ENCODE measurements around the gene ARPC4. TPM values are rescaled to one million over a fixed set of nuclear protein-coding genes. Genes with fewer than 3 reads are reported as not detected.

The ARPC4 gene
- total RNA-seq, result 174 and 226 TPM in 2 replicates

DNA sequence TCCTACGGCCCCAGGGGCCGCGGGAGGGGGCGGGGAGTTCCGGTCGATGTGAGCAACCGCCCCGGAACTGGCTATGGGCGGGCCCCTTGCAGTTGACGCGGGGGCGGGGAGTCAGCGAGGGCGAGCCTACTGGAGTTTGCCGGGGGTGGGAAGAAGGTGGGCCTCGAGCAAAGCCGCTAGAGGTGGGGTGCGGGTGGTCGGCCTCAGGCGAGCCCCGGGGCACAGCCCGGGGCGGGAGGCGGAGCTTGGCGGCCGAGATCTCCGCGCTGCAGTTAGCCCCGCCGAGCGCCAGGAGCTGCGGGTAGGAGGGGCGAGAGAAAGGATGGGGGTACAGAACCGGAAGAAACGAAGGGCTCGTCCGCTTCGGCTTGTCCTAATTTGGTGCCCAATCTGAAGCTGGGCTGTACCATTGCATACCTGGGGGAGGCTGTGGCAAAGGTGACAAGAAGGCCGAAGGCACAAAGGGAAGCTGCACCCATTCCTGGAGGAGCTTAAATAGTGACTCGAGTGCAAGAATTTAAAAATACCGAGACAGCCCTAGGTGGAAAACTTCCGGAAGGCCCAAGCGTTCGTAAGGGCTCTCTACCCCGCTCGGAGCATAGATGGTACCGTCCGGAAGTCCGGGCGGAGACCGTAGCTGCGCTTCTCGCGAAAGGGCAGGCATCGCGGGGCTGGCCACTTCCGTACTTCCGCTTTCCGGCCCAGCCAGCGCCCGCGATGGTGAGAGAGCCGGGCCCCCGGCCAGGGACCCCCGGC, at the start of gene ARPC4, which contains the start of gene TADA3:
Gene ARPC4, plus strand, starts transcription at position 678 of the 756 bp plus-strand sequence. Its CDS starts 40 bp downstream, at position 718.
Gene TADA3, minus strand, starts transcription at position 69 of the 756 bp plus-strand sequence. CDS start 1,007 bp downstream, outside the sequence.

DNA sequence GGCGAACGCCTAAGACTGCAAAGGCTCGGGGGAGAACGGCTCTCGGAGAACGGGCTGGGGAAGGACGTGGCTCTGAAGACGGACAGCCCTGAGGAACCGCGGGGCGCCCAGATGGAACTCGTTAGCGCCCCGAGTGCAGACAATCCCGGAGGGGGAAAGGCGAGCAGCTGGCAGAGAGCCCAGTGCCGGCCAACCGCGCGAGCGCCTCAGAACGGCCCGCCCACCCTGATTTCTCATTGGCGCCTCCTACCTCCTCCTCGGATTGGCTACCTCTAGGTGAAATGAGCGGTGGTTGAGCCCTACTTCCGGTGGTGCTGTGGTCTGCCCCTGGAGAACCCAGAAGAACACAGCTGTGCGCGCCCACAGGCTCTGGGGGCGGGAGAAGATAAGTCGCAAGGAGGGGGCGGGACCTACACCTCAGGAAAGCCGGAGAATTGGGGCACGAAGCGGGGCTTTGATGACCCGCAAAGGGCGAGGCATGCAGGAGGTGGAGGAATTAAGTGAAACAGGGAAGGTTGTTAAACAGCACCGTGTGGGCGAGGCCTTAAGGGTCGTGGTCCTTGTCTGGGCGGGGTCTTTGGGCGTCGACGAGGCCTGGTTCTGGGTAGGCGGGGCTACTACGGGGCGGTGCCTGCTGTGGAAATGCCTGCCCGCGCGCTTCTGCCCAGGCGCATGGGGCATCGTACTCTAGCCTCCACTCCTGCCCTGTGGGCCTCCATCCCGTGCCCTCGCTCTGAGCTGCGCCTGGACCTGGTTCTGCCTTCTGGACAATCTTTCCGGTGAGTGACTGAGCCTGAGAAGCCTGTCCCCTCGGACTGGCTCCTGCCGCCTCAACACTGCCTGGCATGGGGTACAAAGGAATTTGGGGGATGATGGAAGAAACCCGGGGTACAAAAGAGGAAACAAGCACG, 43.0 kb upstream of the ARPC4 start, which contains the start of gene OGG1:
Gene OGG1, plus strand, starts transcription at position 308 of the 911 bp plus-strand sequence. Its CDS starts 335 bp downstream, at position 643.

DNA sequence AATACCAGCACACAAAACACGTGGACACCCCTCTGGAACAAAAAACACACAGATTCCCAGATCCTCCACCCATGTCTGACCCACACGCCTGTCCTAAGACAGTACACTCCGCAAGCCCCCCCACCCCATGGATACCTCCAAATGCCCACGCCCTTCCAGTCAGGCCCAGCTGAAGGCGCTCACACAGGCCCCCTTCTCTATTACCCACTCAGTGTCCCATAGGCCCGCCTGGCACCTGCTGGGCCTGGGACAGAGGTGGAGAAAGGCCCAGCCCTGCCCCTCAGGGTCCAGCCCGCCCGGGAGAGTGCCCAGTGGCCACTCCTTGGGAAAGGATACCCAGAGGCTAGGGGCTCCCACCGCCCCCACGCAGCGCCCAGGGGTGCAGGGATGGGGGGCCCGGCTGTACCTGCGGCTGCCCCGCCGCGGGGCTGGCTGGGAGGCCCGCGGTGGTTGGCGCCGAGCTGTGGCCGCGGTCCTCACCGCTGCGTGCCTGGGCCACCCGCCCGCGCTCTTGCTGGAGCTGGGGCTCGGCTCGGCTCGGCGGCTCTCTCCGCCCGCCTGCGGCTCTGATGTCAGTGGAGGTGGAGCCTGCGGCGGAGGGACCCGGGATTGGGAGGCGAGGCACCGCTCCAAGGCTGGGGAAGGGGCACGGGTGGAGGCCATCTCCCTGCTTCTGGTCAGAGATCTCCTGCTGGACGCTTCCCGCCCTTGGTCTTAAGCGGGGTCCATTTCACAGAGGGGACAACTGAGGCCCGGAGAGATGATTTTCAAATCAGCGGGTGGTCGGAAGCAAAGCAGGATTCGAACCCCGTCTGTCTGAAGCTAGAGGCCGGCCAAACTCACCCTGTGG, 23.2 kb upstream of the ARPC4 start, which contains the start of gene CAMK1:
Gene CAMK1, minus strand, starts transcription at position 522 of the 850 bp plus-strand sequence. CDS start 2,198 bp downstream, outside the sequence.

DNA sequence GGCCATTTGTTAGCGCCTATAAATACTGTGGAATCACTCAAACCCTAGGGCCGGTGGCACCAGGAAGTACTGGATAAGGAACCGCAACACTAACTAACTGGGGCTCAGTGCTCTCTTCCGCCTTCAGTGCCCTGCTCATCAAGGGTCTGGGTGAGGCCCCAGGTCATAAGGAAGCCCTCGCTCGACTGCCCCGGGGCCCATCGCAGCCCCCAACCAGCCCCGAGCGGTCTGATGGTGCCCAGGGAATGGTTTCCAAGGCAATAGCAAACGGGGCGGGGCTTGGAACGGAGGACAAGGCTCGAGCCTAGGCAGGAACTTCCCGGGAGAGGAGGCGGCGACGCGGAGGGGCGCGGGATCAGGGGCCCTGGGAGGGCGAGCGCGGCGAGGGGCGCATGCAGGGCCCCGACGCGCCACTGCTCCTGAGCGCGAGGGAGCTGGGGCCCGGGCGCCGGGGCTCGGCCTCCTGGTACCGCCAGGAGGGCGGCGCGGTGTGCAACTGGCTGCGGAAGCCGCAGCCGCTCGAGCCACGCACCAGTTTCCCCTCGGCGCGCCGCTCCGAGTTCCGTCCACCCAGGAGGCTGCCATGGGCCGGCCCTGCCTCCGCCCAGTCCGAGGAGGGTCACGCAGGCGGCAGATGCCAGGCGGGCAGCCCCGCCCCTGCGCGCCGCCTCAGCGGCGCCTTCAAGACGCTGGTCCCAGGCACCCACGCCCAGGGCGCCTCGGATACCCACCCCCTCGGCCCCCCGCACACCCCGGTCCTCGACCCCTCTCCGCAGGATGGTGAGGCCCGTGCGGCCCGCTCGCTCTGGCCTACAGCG, 16.9 kb downstream of the ARPC4 start, which contains the start of gene TTLL3:
Gene TTLL3, plus strand, starts transcription at position 648 of the 818 bp plus-strand sequence. CDS start 400 bp downstream, outside the sequence.

DNA sequence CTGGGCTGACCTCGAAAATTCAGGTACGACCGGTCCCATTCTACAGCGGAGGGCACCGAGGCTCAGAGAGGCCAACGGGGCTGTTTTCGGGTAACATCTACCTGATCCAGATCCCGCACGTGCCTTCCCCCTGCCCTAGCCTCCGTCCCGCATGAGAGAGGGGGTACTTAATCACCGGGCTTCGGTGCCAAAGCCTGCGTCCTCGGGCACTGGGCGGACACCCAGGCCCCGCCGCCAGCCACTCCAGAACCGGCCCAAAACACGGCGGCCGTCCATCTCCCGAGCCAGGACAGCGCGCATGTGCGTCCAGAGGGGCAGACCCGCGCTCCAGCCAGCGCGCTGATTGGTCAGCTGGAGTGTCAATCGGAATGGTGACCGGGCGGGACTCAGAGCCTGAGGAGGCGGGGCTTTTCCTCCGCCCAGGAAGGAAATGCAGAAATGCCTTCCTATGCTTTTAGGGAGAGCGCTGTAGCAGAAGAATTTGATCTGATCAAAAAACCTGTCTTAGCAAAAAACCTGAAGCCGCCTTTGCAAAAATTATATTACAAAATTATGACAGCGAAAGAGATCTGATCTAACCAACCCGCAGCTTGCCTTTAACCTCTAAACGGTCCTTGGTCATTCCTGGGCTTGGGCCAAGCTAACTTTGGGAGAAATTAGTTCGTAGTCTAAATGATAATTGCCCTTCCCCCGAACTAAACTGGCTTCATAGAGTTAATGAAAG, 51.0 kb downstream of the ARPC4 start, which contains the start of gene RPUSD3:
Gene RPUSD3, minus strand, starts transcription at position 294 of the 724 bp plus-strand sequence. Its CDS starts 18 bp downstream, at position 276.

Other genes with a start within 250 kb of the ARPC4 start
- 0.08 TPM in 1 of 2 replicates, not detected in the other for gene LHFPL4, start 239.3 kb upstream of the ARPC4 start, total RNA-seq
- gene MTMR14, start 143.6 kb upstream of the ARPC4 start, total RNA-seq, result 26.7 and 29.6 TPM in 2 replicates
- not detected in 2 replicates for gene CPNE9, start 89.2 kb upstream of the ARPC4 start, total RNA-seq
- gene BRPF1, start 61.3 kb upstream of the ARPC4 start, total RNA-seq, result 8.9 and 10.3 TPM in 2 replicates
- 26.8 and 33.5 TPM in 2 replicates for gene OGG1, start 43.1 kb upstream of the ARPC4 start, total RNA-seq
- 5.6 and 7.3 TPM in 2 replicates for gene CAMK1, start 23.1 kb upstream of the ARPC4 start, total RNA-seq
- 89.3 and 110 TPM in 2 replicates for gene TADA3, start 609 bp upstream of the ARPC4 start, total RNA-seq
- gene TTLL3, start 17.2 kb downstream of the ARPC4 start, total RNA-seq, result 6.0 and 6.3 TPM in 2 replicates
- gene RPUSD3, start 50.9 kb downstream of the ARPC4 start, total RNA-seq, result 46.5 and 67.4 TPM in 2 replicates
- gene CIDEC, start 87.2 kb downstream of the ARPC4 start, total RNA-seq, result not detected in 2 replicates
- gene JAGN1, start 97.5 kb downstream of the ARPC4 start, total RNA-seq, result 37.6 and 63.4 TPM in 2 replicates
- 10.8 and 19.7 TPM in 2 replicates for gene IL17RE, start 109.8 kb downstream of the ARPC4 start, total RNA-seq
- gene IL17RC, start 124.0 kb downstream of the ARPC4 start, total RNA-seq, result 29.7 and 36.6 TPM in 2 replicates
- 23.1 and 59.0 TPM in 2 replicates for gene CRELD1, start 140.8 kb downstream of the ARPC4 start, total RNA-seq
- gene PRRT3, start 159.3 kb downstream of the ARPC4 start, total RNA-seq, result 0.80 and 1.1 TPM in 2 replicates
- gene EMC3, start 193.8 kb downstream of the ARPC4 start, total RNA-seq, result 37.2 and 39.0 TPM in 2 replicates
- 8.4 and 20.5 TPM in 2 replicates for gene FANCD2, start 233.4 kb downstream of the ARPC4 start, total RNA-seq